ENCODE data around the gene CILP2.

CILP2 gene

DNA sequence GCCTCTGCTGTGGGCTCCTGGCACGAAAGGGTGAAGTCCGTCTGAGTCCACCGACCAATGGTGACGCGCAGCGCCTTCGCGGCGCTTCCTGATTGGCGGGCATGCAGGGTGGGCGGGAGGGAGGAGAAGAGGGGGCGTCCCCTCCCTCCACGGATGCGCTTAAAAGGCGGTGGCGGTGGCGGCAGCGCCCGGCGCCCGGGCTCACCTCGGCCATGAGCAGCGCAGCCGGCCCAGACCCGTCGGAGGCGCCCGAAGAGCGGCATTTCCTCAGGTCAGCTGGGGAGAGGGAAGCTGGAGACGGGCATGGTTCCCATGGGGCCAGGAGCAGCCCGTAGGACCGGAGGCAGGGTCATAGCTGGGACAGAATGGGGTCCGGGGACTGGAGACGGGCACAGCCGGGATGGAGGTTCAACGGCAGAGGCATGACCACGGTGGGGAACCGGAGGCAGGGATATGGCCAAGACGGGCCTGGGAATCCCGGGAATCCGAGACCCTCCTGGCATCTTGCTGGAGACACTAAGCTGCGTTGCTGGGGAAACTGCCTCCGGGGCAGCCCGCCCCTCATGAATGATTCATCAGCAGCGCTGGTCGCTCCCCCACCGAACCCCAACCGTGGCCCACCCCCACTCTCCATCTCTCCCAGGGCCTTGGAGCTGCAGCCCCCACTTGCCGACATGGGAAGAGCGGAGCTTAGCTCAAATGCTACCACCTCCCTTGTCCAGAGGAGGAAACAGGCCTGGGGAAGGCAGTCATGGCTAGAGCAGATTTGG, 9.2 kb upstream of the CILP2 start, which contains the start of gene YJEFN3:
Gene YJEFN3 (plus strand): TSS at position 191 of the 770 bp plus-strand sequence. CDS start 22 bp downstream, at position 213.
- no peak for DNase-seq (ENCODE audit: low spot score)

DNA sequence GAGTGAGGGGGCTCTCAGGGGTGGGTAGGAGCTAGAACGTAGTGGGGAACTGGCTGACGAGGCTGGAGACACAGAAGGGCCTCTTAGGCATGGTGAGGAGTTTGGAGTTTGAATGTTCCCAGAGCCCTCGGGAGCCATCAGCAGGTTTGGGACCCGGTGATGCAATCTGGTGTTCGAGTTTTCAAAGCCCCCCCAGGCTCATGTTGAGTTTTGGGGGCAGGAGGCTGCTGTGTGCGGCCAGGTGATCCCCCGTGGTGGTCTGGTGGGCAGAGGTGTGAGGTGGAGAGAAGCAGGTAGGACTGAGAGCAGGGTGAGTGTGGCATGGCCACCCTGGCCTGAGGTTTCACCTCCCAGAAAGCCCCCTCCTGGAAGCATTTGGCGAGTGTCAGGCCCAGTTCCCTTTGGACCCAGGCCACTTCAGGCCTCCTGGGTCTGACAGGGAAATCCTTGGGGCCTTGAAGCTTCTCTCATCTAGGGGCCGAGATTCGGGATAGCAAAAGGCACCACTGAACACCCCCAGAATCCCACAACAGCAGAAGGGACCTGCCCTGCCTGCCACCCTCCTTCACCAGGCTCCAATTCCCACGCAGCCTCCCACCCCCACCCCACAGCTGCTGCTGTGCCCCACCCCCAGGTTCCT, 8.2 kb upstream of the CILP2 start:
- no peak for DNase-seq (ENCODE audit: low spot score)

DNA sequence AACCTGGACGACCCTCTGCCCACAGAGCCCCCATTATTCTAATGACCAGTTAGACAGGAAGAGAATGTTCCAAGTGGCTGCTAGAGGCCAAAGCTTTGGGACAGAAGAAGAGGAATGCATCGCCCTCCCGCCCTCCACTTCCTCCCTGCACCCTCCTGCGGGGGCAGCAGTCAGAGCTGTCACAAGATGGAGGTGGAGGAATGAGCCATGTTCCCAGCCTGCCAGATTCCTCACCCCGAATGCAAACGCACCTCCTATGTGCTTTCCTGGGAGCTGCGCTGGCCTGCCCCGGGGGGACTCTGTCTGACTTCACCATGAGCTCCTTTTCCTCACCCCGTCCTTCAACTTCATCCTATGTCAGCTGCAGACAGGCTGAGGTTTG, 7.7 kb upstream of the CILP2 start:
- DNase-seq (ENCODE audit: low spot score) = no peak

DNA sequence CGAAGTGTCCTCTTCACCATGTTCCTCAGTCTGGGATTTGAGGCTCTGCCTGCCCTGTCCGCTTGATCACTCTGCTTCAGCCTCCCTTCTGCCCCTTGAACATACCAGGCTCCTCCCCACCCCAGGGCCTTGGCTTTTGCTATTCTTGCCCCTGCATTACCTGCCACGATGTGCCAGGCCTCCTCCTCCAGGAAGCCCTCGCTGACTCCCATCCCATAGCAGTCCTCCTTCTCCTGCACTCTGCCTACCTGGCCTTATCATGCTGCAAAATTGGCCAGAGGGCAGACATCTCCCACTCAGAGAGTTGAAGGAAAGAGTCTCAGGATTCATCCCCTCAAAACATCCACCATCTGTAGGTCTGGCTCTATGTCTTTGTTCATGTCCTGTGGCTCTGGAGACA, 7.2 kb upstream of the CILP2 start:
- no peak for DNase-seq (ENCODE audit: low spot score)

DNA sequence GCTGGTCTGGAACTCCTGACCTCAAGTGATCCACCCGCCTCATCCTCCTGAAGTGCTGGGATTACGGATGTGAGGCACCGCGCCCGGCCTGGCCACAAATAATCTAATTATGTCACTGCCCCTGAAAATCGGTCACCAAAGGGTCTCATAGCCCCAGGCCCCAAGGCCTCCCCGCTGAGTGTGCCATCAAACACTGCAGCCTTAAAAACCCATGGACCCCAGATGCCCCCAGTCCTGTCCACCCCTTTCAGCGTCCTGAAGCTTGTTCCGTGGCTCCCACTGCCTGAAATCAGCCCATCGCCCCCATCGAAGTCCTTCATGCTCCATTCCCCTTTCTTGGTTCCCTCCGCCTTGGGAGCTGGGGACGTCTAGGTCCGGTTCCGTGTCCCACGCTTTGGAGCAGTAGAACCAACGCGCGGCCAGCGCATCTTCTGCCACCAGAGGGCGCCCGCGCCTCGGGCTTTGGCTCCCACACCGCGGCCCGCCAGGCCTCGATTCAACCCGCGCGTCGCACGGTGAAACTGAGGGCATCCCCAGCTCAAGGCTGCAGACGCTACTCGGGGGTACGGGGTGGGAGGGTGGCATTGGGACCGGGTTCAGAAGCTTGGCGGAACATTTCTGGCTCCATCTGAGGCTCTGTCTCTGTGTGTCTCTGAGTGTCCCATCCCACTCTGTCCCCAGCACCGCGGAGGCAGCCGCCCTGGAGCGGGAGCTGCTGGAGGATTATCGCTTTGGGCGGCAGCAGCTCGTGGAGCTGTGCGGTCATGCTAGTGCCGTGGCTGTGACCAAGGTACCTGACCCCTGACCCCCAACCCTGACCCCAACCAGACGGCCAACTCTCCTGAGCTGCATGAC, 5.9 kb upstream of the CILP2 start:
- peak; percentile 91 for DNase-seq (ENCODE audit: low spot score)

DNA sequence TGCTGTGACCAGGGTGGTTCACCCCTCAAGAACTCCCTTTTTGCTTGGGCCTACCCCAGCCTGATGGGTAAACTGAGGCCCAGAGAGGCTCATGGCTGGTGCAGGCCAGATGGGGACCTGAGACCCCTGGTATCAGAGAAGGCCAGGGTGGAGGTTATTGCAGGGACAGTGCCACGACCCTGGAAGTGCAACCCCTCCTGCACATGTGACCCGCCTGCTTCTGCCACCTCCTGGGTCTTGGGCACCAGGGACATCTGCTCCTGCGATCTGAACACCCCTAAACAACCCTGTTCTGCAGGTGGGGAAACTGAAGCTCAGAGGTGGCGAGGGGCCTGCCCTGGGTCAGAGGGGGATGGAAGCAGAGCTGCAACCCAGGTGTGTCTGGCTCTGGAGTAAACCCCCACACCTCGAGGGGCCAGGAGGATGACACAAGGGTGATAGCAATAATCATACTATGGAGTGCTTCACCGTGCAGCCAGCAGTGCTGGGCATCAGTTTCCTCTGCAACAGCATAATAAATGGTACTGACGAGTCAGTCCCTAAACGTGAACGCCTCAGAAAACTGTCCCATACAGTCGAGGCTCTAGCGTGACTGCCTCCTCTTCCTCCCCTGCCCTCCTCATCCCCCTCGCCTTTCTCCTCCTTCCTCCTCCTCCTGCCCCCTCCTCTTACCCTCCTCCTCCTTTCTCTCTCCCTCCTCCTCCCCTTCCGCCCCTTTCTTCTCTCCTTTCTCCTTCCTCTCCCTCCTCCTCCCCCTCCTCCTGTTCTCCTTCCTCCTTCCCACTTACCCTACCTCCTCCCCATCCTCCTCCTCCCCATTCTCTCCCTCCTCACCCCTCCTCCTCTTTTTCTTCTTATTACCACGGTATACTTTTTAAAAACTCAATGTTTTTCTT, 5.0 kb upstream of the CILP2 start:
- no peak for DNase-seq (ENCODE audit: low spot score)

DNA sequence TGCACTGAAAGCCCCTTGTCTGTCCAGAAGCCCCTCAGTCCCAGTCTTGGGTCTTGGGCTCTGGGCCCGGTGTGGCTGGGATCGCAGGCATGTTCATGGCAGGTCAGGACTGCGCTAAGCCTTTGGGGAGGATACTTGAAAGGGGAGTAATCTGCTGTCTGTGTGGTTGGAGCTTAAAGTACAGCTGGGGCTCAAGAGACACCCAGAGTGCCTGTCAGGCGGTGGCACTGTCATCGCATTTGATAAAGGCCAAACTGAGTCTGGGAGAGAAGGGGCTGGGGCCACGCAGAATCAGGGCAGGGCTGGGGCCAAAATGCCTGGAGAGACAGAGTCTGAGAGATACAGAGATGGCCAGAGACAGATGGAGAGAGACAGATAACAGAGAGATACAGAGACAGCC, 4.2 kb upstream of the CILP2 start:
- no peak for DNase-seq (ENCODE audit: low spot score)

DNA sequence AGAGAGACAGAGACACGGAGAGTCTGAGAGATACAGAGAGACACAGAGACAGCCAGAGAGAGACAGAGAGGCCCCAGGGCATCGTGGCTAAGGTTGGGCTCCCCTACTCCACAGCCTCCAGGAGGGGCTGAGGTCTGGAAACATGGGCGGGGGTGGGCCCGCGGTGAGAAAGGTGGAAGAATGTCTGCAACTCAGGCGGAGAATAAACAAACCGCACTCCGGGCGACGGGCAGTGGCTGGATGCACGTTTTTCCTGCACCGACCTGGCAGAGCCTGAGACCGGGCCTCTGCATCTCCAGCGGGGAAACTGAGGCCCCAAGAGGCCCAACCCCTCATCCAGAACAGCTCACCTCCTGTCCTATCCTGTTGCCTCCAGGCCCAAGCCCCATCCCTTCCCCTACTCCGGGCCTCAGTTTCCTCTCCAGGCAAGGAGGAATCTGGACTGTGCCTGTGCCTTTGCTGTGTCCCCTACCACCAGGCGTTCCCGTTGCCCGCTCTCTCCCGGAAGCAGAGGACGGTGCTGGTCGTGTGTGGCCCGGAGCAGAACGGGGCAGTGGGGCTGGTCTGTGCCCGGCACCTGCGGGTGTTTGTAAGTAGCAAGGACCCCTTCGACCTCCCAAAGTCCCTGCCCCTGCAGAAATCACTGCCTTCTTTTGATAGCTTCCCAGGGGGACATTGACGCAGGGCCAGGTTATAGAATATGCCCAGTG, 3.4 kb upstream of the CILP2 start:
- no peak for DNase-seq (ENCODE audit: low spot score)

DNA sequence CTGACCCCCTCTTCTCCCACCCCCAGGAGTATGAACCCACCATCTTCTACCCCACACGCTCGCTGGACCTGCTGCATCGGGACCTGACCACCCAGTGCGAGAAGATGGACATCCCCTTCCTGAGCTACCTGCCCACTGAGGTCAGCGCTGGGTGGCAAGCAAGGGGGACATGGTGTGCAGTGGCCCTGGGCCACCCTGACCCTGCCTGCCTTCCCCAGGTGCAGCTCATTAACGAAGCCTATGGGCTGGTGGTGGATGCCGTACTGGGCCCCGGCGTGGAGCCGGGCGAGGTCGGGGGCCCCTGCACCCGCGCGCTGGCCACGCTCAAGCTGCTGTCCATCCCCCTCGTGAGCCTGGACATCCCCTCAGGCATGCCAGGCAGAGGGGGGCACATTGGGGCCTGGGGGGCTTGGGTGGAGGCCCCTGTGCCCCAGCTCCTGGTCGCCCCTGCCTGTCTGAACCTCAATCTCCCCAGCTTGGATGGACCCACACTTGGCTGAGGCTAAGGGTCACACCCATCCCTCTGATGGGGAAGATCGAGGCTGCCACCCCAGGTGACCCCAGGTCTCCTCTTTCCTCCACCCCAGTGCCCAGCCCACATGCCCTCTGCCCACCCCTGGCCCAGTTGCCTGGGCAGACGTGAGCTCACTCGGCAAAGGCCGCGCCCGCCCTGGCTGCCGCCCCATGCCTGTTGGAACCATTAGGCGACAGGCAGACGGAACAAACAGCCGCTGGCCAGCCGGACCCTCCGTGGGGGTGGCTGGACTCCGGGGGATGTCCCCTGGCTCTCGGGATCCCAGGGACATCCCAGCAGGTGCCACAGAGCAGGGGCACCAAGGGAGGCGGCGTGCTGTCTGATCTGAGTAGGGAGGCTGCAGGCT, 2.5 kb upstream of the CILP2 start:
- DNase-seq (ENCODE audit: low spot score) = no peak

DNA sequence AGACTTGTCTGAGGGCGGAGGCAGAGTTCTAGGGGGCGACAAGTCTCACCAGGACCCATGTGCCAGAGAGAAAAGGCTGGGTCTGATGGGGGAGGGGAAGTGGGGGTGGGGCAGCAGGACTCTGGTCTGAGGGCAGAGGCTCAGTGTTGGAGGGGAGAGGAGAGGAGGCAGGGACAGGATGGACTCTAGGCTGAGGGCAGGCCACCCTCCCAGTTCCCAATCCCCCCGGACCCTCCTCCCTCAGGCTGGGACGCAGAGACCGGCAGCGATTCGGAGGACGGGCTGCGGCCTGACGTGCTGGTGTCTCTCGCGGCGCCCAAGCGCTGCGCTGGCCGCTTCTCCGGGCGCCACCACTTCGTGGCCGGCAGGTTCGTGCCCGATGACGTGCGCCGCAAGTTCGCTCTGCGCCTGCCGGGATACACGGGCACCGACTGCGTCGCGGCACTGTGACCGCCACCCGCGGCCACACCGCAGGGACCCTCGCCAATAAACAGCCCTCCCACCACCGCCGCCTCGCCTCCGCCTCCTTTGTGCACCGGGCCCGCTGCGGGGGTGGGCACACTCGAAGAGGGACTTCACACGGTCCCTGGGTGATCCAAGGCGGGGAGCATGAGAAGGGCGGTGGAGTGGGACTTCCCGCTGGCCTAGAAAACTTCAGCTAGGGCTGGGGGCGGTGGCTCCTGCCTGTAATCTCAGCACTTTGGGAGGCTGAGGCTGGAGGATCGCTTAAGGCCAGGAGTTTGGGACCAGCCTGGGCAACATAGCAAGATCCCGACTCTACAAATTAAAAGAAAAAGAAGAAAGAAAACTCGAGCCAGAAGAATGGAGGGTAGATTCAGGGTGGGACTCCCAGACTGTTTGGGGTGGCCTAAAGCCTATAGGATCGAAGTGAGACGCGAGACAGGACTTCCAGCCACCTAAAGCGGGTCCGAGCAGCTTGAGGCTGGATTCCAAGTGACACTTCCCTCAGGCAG, 703 bp upstream of the CILP2 start:
- DNase-seq (ENCODE audit: low spot score) = no peak

DNA sequence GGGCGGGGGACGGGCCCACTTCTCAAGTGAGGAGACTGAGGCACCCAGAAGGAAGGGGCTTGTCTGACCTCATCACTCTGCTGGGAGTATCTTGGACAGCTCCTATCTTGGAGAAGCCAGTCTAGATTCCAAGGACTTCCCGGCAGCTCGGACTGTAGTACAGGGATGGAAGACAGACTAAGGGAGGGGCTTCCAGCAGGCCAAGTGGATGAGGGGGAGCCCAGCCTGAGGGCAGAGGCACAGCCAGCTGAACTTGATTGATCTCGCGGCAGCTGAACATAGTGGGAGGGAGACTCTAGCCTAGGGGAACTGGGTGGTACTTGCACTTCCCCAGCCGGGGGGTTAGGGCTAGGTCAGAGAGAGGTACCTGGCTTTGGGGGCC, 711 bp downstream of the CILP2 start:
- no peak for DNase-seq (ENCODE audit: low spot score)

DNA sequence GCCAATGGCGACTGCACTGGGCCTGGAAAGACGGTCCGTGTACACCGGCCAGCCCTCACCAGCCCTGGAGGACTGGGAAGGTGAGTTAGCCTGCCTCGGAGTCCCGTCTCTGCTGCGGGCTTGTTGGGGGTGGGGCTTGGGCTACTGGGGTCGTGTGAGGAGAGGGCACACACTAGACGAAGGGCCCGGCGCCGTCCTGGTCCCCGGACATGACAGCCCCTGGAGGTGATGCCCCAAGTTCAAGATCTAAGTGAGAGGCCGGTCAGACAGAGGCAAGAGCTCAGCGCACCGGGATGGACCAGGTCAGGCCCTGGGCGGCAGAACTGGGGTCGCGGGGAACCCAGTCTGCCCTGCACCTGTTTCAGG, 1.6 kb downstream of the CILP2 start:
- no peak for DNase-seq (ENCODE audit: low spot score)

DNA sequence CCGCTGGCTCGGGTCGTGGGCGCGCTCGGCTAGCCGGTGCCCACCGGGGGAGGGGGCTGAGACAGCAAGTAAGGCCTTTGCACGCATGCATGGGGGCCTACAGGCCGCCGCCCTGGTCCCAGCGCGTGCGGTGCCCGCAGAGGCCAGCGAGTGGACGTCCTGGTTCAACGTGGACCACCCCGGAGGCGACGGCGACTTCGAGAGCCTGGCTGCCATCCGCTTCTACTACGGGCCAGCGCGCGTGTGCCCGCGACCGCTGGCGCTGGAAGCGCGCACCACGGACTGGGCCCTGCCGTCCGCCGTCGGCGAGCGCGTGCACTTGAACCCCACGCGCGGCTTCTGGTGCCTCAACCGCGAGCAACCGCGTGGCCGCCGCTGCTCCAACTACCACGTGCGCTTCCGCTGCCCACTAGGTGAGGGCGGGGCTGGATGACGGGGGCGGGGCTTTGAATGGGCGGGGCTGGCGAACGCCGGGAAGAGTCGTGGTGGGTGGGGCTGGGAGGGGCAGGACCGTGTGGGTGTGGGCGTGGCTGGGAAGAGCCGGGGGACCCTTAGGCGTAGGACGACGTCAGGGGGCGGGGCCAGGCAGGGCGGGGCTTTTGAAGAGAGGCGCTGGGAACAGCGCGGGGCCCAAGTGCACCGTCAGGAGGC, 2.1 kb downstream of the CILP2 start:
- DNase-seq (ENCODE audit: low spot score) = no peak

DNA sequence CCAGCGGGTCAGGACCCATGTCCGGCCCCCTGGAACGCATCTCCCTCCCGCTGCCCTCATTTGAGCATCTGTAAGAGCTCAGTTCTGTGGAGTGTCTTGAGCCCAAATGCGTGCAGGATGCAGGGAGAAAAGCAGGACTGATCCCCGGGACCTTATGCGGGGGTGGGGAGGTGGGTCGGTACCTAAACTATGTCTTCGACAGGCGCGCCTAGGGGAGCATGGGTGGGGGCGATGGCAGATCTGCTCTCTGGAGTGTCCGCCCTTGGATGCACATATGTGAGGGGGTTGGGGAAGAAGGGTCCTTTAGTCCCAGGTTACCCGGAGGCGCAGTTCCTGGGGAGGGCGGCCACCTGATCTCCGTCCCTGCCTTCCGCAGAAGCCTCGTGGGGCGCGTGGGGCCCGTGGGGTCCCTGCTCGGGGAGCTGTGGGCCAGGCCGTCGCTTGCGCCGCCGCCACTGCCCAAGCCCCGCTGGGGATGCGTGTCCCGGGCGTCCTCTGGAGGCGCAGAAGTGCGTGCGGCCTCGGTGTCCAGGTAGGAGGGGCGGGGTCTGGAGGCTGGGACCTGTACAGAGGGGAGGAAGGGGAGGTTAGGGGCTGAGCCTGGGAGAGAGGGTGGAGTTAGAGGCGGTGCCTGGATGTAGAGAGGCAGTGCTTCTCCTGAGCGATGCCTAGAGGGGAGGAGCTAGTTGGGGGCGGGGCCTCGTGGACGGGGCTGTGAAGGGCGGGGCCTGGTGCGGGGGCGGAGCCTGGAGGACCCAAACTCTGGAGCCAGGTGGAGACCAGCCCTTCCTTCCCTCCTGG, 2.9 kb downstream of the CILP2 start:
- DNase-seq (ENCODE audit: low spot score) = no peak

DNA sequence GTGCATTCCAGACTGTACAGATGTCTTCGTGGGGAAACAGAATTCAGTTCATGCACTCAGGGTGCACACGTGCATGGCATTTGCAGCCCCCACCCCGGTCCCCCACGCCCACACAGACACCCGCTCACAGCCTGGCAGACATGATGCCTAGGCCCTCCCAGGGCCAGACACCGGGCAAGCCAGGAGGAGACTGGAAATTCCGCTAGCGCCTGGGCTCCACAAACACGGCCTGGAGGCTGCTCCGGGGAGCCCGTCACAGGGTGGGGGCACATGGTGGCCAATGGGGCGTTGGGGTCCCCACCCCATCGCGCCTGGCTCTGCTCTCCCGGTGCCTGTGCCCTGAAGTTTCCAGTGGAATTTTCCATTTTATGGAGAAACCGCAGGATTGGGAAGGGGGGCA, 3.6 kb downstream of the CILP2 start:
- DNase-seq (ENCODE audit: low spot score) = no peak

DNA sequence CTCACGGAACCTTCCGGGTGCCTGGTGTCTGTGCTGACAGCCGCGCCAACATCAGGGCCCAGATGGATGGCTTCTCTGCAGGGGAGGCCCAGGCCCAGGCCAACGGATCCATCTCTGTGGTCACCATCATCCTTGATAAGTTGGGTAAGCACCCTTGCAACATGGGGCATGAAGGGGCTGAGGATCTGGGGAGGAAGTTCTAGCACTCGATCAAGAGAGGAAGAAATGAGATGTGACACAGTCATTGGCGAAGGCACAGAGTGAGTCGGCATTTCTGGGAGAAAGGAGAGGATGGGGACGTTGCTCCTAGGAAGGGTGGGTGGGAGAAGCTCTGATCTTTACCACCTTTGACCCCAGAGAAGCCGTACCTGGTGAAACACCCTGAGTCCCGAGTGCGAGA, 4.4 kb downstream of the CILP2 start:
- DNase-seq (ENCODE audit: low spot score) = no peak

DNA sequence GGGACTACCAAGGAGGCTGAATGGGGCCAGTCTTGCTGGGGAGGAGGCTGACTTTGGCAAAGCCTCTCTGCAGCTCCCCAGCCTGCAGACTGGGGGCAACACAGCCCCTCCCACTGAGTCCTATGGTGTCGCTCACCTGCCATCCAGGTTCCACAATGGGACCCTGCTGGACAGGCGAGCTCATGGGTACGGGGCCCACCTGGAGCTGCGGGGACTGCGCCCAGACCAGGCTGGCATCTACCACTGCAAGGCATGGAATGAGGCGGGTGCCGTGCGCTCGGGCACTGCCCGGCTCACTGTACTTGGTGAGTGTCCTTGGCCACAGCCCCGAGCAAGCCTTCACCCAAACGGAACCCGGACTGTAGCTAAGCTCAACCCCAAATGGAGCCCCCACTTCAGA, 5.0 kb downstream of the CILP2 start:
- DNase-seq (ENCODE audit: low spot score) = no peak

DNA sequence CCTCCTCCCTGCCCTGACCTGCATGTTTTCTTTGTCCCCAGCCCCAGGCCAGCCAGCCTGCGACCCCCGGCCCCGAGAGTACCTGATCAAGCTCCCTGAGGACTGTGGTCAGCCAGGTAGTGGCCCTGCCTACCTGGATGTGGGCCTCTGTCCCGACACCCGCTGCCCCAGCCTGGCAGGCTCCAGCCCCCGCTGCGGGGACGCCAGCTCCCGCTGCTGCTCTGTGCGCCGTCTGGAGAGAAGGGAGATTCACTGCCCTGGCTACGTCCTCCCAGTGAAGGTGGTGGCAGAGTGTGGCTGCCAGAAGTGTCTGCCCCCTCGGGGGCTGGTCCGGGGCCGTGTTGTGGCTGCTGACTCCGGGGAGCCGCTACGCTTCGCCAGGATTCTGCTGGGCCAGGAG, 5.6 kb downstream of the CILP2 start:
- no peak for DNase-seq (ENCODE audit: low spot score)
